Middle frontal gyrus (tissue), 1 donor: ENCODE measurements around the gene ZNF467.
A peak's percentile ranks its signal among the peaks of the same experiment; 100 is the strongest.

Experiments used
- DNase-seq: peaks from one replicate; pipeline ENCODE4 v3.0.0-alpha.2; 2015; ENCODE audit warnings: low spot score; ENCODE audit errors: extremely low spot score

ZNF467 gene

DNA sequence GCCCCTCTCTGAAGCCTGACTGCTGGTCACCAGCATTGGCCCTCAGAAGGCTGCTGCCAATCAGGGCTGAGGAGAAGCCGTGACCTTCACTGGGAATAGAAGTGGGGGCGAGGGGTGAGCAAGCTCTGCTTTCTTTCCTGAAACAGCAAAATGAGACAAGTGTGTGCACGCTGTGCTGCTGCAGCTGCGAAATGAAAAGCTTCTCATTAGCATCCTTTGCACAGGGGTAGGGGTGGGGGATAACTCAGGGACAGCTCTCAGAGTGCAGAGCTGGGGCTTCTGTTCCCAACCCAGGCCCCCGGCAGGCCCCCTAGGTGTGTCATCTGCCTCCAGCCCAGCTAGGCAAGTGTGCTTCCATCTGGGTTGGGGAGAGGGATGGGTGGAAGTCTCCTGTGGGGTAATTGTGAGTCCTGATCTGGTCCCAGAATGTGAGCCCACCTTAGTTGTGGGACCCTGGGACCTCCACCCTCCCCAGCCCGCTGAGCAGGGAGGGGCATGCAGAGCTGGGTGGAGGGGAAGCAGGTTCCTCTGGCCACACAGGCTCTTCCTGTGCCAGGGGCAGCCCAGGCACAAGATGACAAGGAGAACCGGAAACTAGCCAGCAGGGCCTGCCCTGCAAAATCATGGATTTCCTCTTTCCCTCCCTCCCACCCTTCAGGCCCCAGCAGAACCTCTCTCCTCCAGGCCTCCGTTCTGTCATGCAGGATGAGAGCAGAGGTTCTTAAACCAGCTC lies 22.2 kb downstream of the ZNF467 start:
- DNase-seq: no peak

DNA sequence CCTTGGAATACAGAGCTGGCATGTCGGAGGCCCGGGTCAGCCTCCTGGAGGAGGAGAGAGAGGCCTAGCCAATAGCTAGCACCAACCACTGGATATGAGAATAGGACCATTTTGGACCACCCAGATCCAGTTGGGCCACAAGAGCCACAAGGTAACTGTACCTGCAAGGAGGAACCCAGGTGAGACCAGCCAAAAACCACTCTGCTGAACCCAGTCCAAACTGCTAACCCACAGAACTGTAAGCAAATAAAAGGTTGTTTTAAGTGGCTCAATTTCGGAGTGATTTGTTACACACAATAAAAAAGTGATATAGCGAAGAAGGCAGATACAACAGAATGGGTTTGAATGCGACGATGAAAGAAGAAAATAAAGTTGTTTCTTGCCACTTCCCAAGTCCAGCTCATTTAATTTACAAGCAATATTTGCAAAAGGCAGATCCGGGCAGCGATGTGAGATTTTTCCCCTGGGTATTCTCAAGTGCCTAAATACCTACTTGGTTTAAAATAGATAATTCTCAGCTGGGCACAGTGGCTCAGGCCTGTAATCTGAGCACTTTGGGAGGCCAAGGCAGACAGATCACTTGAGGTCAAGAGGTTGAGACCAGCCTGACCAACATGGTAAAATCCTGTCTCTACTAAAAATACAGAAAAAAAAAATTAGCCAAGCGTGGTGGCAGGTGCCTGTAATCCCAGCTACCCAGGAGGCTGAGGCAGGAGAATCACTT lies 23.1 kb downstream of the ZNF467 start:
- DNase-seq: no peak

DNA sequence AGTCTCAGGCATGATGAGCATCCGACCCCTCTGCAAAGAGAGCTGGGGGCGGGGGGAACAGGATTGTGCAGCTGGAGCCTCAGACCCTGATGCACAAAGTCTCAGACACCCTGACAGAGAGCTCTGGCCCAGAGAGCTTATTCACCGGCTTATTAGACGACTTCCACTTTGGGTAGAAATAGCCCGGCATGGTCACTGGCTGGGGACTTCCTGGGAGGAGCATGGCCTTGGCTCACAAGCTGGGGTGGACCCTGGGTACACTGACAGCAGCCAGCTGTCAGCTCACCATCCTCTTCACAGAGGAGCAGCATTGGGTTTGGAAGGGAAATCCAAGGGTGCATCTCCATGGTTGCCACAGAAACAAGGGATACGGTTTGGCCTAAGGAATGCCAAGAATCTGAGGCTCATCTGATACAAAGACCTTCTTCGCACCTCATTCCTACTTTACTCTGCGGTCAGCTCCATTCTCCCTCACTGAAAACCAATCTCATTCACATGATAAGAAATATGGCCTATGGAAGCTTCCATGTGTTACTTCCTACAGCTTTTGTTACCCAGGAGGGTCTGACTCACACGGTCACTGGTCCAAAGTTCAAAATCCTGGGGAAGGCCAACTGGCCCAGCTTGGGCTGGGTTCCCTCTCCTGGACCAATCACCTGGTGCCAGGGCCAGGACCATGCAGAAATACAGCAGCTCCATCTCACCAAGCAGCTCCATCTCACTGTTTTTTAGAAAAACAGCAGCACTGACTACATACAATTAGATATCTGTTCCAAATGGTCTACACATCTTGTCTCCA lies 25.1 kb downstream of the ZNF467 start:
- DNase-seq: no peak

DNA sequence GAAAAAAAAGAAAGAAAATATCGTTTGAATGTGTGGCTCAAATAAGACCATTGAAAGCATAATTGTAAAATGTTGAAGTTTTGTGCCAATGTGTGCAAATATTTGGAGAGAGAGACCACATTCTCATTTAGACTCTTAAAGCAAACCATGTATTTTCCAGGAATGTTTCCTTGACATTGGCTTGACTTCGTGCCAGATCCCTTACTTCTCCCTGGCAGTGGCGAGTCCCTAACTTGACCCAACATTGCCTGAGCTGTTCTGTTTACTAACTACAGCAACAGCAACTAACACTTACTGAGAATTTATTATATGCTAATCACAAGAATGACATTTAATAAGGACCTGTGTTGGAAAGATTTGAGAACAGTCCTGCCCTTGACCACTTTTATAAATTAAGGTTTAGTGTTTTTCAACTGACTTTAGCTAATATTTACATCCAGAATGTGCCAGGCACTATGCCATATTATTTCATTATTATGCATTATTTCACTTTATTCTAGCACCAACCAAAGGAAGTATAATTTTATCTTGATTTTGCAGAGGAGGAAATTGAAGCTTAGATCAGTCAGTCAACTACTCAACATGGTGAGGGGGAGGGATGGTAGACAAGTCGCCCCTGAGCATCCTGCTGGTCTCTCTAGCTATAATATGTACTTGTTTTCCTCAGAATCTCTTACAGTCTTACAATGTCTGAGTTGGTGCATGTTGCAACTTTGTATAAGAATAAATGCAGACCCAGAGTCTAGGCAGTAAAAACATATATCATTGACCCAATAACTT lies 29.7 kb downstream of the ZNF467 start:
- no peak for DNase-seq

DNA sequence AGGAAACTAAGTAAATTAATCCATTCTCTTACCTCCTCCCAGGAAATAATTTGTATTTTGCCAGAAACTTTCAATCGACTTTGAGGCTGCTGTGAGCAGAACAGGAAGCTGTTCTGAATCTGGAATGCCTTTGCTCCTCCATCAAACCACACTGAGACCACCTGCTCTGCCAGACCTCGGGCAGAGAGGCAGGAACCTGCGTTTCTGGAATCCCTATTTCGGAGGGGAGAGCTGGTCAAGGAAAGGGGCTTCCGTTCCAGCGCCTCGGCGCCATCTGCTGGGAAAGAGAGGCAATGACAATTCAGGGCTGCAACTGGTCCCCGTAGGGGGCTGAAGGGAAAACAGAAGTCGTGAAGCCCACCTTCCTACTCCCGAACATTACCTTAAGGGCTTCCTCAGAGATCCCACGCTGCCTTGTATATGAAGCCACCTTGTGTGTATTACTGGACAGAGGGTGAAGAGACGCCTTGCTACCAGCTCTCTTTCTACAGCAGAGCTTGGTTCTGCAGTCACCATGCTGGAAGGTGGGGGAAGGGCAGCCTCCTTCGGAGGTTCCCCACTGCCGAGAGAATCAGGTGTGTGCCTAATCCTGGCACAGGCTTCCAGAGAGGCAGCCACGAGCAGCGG lies 31.2 kb downstream of the ZNF467 start:
- DNase-seq: peak; percentile 67

DNA sequence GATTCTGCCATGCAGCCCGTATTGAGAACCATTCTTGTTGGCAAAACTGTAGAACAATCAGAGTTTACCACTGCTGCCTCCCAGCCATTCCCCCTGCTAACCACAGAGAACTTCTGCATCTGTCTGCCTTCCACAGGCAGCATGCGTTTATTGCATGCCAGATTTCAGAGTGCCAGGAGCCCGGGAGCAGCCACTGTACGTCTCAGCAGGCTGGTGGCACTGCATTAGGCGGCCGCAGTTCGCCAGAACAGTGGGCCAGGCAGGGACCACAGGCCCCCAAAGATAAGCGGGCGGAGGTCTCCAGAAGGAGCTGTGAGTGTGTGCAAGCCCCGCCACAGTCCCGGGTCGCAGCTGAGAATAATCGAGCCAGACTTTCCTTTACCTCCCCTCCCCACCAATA lies 31.8 kb downstream of the ZNF467 start:
- DNase-seq: peak; percentile 50

DNA sequence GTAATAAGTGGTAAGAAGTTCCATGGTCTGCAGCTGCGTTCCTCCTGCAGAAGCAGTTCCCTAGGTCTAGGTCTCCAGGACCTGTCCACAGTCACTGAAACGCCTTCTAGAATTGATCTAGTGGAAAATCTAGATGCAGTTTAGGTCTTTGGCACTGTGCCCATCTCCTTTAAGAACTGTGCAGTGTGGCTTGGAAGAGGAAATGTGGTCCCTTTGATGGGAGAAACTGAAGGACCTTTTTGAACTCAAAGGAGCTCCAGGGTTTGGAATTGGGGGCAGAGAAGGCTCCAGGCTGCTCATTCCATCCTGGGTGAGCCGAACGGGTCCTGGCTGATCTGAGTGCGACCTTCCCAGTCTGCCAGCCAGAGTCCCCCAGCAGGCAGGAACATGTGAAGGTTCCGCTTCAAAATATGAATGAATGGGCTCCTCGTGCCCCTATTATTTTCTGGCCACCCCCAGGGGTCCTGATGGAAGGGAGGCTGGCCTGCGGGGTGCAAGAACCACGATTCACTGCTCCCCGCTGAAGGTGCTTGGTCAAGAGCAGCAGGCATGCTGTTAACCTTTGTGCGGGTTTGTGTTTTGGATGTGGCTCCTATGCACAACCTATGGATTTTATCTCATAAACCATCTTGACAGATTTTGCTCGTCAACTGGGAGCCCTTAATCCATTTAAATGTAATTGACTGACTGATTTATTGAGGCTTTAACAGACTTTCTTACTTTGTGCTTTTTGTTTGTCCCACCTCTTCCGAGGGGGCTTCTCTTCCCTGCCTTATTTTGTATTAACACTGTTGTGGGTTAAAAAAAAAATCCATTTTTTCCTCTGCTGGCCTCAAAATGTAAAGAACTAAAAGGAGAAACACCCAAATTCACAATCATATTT lies 36.7 kb downstream of the ZNF467 start:
- no peak for DNase-seq

DNA sequence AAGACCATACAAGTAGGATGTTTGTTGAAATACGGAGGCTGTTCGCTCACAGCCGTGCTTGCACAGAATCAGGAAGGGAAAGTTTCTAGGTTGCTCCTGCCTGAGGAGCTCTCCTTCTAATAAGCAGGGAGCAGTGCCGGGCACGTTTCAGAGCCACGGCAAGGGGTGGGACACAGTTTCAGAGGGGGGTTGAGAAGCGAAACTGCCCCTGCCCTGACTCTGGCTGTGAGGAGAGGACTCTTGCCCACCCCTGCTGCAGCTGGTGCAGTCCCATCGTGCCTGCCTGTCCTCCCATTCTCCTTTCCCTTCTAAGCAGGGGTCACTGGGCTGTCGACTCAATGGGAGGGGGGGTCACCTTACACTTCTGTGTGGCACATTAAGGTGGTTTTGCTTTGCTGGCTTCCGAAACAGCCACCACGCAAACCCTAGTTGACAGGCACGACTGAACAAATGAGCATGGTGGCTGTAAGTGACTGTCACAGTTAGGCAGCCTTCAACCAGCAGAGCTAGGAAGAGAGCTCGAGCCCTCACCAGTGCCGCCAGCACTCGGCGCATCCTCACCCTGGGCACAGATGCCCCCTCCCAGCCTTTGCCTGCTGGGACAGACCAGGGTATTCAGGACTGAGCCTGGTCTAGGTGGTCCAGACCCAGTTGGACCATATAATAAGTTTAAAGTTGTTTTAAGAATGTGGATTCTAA lies 37.5 kb downstream of the ZNF467 start:
- DNase-seq: no peak

DNA sequence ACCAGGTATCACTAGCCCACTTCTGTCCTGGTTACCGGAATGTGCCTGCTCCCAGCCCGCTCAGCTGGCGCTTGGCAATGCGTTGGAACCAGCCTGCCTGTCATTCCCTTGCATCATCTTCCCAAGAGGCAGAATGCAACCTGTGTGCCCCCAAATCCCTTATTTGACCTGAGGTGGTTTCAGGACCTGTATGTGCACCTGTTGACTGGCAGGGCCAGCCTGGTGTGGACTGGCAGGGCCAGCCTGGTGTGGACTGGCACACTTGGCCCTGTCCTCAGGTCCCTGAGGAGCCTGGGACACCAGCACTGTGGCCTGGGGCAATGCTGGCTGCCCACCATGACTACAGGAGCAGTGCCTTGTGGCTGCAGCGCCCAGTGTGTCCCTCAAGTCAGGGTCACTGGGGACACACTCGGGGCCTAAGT lies 38.2 kb downstream of the ZNF467 start:
- no peak for DNase-seq

DNA sequence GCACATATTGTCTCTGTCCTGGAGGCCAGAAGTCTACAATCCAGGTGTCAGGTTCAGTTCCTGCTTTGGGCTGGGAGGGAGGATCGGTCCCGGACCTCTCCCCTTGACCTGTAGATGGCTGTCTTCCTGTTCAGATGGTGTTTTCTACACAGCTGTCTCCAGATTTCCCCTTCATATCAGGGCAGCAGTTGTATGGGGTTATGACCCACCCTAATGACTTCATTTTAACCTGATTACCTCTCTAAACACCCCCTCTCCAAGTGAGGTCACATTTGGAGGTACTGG lies 38.7 kb downstream of the ZNF467 start:
- no peak for DNase-seq

DNA sequence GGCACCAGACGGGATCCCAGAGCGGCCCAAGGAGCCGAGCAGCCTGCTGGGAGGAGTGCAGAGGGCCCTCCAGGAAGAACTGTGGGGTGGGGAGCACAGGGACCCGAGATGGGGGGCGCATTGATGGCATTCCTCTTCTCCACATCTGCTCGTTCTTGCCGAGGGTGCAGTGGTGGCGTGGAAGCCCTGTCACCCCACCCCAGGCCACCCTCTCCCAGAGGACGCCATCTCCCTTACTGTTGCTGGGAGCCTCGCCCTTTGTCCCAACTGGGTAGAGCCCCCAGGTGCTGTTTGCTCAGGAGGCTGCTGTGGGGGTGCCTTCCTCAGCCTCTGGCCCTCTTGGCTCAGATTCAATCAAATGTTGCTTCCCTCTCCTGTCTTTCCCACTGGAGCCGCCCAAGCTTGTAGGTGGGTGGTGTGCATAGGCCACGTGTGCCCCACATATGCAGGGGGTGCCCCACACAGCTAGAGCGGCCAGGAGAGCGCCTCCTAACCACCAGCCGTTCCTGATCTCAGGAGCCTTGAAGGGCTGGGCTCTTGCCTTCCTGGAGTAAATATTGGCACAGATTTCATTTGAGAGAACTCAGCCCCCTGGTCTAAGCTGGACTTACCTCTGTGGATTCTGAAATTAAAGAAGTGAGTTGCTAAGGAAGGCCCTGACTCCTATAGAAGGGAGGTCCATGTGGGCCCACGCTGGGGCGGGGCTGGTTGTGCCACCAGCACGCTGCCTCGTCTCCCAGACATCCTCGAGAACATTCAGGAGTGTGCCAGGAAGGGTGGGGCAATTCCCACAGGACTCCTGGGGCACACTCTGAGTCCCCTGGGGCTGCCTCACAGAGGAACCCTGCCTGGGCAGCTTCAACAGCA lies 39.2 kb downstream of the ZNF467 start:
- no peak for DNase-seq

DNA sequence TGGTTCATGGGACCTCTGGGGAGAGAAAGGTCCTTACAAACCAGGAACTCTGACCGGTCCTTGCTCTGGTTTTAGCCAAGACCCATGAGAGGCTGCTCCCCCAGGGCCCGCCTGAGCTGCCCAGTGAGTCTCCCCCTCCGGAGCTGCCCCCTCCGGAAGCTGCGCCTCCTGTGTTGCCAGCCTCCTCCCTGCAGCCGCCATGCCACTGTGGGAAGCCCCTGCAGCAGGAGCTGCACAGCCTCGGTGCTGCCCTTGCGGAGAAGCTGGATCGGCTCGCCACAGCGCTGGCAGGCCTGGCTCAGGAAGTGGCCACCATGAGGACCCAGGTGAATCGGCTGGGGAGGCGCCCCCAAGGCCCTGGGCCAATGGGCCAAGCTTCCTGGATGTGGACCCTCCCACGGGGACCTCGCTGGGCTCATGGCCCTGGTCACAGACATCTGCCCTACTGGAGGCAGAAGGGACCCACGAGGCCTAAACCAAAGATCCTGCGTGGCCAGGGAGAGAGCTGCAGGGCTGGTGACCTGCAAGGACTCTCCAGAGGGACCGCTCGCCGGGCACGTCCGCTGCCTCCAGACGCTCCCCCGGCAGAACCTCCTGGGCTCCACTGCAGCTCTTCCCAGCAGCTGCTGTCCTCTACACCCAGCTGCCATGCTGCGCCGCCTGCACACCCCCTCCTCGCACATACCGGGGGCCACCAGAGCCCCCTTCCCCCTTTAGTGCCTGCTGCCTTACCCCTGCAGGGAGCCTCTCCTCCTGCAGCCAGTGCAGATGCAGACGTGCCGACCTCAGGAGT lies 40.1 kb downstream of the ZNF467 start:
- no peak for DNase-seq

DNA sequence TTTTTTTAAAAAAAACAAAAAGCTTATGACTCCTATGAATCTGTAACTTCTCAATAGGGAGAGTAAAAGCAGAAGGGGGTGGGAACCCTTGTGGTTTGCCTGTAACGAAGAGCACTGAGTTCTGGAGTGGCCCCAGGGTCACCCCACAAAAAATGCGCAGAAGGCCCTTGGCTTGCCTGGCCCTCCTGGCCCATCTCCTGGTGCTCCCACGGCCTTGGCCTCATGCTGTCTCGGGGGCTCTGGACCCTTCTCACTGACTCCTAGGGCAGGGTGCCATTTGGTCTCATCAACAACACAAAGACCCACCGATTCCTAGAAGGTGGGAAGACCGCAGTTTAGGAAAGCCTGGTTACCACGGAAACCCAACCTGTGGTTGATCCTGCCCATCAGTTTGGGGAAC lies 40.8 kb downstream of the ZNF467 start:
- DNase-seq: no peak

DNA sequence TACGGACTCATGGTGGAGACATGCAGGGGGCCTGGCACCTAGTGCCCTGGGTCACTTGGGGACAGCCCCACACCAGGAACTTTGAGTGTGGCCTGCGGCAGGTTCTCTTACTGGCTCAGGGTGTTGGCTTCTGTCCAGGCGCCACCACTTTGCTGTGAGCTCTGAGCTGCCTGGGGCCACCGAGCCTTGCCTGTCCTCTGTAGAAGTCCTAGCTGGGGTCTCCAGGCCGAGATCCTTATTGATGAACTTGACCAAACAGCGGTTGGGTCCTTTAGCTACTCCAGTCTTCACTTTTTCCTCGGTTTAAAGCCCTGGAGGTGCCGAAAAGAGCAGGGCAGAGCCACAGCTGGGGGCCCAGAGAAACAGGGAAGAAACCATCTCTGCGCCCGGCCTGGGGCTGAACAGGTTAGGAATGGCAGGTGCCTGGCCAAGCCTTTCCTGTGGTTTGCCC lies 41.3 kb downstream of the ZNF467 start:
- DNase-seq: no peak

DNA sequence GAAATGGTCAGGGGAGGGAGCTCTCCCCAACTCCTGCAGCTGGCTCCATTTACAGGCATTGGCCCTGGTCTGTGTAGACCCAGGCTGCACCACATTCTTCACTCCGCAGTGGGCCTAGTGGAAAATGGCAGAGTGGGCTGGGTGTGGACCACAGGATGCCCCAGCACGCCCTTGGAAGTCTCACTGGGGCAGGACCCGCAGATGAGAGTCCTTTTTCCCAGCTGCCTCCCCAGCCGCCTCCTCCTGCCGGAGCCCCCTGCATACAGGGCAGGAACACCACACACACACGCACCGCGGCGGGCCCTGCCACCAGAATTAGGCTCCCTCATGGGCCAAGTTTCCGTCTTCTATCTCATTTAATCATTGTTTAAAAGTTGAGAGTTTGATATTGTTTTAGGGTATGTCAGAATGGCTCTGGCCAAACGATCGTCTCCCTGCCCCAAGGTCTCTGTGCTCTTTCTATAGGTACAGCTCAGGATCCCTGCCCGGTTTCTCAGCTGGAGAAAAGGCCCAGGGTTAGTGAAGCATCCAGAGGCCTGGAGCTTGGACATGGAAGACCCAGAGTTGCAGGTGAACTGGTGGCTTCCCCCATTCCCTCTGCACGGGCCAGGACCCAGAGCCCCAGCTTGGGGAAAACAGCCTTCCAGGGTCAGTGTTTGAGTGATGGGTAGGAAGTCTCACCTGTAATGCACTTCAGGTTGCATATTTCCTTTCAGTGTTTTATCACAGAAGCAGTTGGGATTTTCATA lies 42.0 kb downstream of the ZNF467 start:
- DNase-seq: no peak

DNA sequence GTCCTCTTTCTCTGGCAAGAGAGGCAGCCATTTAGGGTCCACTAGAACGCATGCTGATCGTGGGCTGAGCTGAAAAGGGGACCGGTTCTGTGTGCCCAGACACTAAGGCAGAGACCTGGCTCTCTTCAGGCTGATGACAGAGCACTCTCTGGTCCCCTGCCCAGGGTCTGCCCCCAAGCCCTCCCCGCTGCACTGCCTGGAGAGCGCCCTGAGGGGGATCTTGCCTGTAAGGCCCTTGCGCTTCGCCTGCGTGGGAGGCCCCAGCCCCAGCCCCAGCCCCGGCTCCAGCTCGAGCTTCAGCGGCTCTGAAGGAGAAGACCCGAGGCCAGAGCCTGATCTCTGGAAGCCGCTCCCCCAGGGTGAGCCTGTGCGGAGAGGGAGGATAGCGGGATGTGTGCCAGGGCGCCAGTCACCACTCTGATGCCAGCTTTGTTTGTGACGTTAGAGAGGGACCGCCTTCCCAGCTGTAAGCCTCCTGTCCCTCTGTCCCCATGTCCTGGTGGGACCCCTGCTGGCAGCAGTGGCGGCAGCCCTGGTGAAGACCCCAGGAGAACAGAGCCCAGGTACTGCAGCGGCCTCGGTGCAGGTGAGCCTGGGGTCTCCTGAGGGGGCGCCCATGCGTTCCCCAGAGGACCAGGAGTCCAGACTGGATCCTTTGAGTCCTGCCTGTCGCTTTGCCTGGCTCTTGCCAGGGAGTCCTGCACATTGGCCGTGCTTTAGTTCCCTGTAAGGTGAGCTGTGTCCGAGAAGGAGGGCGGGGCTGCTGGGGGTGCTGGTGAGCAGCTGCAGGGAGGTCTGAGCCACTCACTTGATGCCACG lies 43.2 kb downstream of the ZNF467 start:
- DNase-seq: no peak
